SK-N-SH (cell line): ENCODE measurements around the gene DNAJC2. TPM values are rescaled to one million over a fixed set of nuclear protein-coding genes. Genes with fewer than 3 reads are reported as not detected.

Source experiments
- CTCF ChIA-PET: fragments of 300-600, 350-600 bp; formaldehyde crosslinking; extraction: SDS; loops from one replicate; lab custom pipeline; 2021; lab: Yijun Ruan, JAX
- POLR2A ChIA-PET: fragments of 350-600 bp; sonication (Branson Sonifier 250); formaldehyde crosslinking; extraction: SDS; loops from one replicate; lab custom pipeline; 2020; ENCODE audit warnings: antibody characterized with exemption, inconsistent platforms; lab: Yijun Ruan, JAX
- DNase-seq: peaks from one replicate; pipeline ENCODE4 v3.0.0; 2012
- H2AFZ ChIP-seq: fragments of 200-600 bp; sonication (generic); 2 replicates; pipeline ENCODE4 v1.8.1; 2016; ENCODE audit warnings: antibody characterized with exemption, mild to moderate bottlenecking, low read depth
- H3F3A ChIP-seq: fragments of 200-600 bp; sonication (generic); replicated peaks from 2 replicates; pipeline ENCODE3; 2016; ENCODE audit warnings: antibody characterized with exemption, mild to moderate bottlenecking; ENCODE audit not compliant: insufficient read depth
- H3K27ac ChIP-seq, 2 experiments: fragments of 200-500 bp in 1 of 2; fragments of 200-600 bp in 1 of 2; sonication (Bioruptor generic) in 1 of 2; sonication (generic), shearing (Covaris generic) in 1 of 2; 2 replicates each; pipeline versions ENCODE4 v1.5.1 to v1.6.1; 2014 to 2016; ENCODE audit warnings: low read depth in 2 of 2, inconsistent platforms in 1 of 2, low read length in 1 of 2, mild to moderate bottlenecking in 1 of 2, mixed read lengths in 1 of 2
- H3K27me3 ChIP-seq: fragments of 200-600 bp; sonication (generic), shearing (Covaris generic); 2 replicates; pipeline ENCODE4 v1.6.1; 2016; ENCODE audit warnings: mixed run types; ENCODE audit not compliant: insufficient read depth
- H3K36me3 ChIP-seq, 2 experiments: fragments of 200-500 bp in 1 of 2; fragments of 200-600 bp in 1 of 2; sonication (Bioruptor generic) in 1 of 2; sonication (generic) in 1 of 2; replicated peaks in 1 of 2; 2 replicates each; pipeline versions ENCODE3 to v1.5.1; 2014 to 2016; ENCODE audit warnings: low read length in 1 of 2, mild to moderate bottlenecking in 1 of 2; ENCODE audit not compliant: insufficient read depth in 2 of 2, control insufficient read depth in 1 of 2
- H3K4me1 ChIP-seq, 2 experiments: fragments of 200-500 bp in 1 of 2; fragments of 200-600 bp in 1 of 2; sonication (Bioruptor generic) in 1 of 2; sonication (generic), shearing (Covaris generic) in 1 of 2; 2 replicates each; pipeline versions ENCODE4 v1.5.1 to v1.6.1; 2014 to 2016; ENCODE audit warnings: low read depth in 1 of 2, low read length in 1 of 2, mixed run types in 1 of 2; ENCODE audit not compliant: insufficient read depth in 2 of 2, control insufficient read depth in 1 of 2
- H3K4me2 ChIP-seq: fragments of 200-600 bp; sonication (generic), shearing (Covaris generic); 2 replicates; pipeline ENCODE4 v1.6.1; 2017; ENCODE audit warnings: mixed run types
- H3K4me3 ChIP-seq, 2 experiments: fragments of 200-500 bp in 1 of 2; fragments of 200-600 bp in 1 of 2; sonication (Bioruptor generic) in 1 of 2; sonication (generic), shearing (Covaris generic) in 1 of 2; 2 replicates each; pipeline versions ENCODE4 v1.5.1 to v1.8.1; 2014 to 2016; ENCODE audit warnings: low read depth in 2 of 2, inconsistent platforms in 1 of 2, low read length in 1 of 2, mild to moderate bottlenecking in 1 of 2, mixed read lengths in 1 of 2, moderate library complexity in 1 of 2
- H3K79me2 ChIP-seq: fragments of 200-600 bp; sonication (generic); 2 replicates; pipeline ENCODE4 v1.8.1; 2017; ENCODE audit warnings: mild to moderate bottlenecking; ENCODE audit not compliant: insufficient read depth
- H3K9ac ChIP-seq: fragments of 200-600 bp; sonication (generic); 2 replicates; pipeline ENCODE4 v1.6.1; 2017; ENCODE audit warnings: mixed run types
- H3K9me2 ChIP-seq: fragments of 200-600 bp; sonication (generic); 2 replicates; pipeline ENCODE4 v1.6.1; 2017; ENCODE audit warnings: mixed run types
- H3K9me3 ChIP-seq: fragments of 200-600 bp; sonication (generic); 2 replicates; pipeline ENCODE4 v1.6.1; 2017; ENCODE audit warnings: mixed run types, mild to moderate bottlenecking, moderate library complexity
- H4K20me1 ChIP-seq: fragments of 200-600 bp; sonication (generic); 2 replicates; pipeline ENCODE4 v1.6.1; 2017; ENCODE audit warnings: mild to moderate bottlenecking, mixed run types; ENCODE audit not compliant: insufficient read depth
- ELF1 ChIP-seq: IDR thresholded peaks from 2 replicates; pipeline ENCODE4 v1.4.0; 2012
- EP300 ChIP-seq, 2 experiments: IDR thresholded peaks; 2 replicates each; pipeline versions ENCODE4 v1.4.0 to v1.6.1; 2012; ENCODE audit warnings: borderline replicate concordance in 1 of 2, low read depth in 1 of 2, low read length in 1 of 2
- FOXJ3 ChIP-seq: sonication (generic); formaldehyde crosslinking; IDR thresholded peaks from 2 replicates; pipeline ENCODE4 v1.5.1; 2020; ENCODE audit warnings: mild to moderate bottlenecking, missing genetic modification reagents
- GABPA ChIP-seq: IDR thresholded peaks from 2 replicates; pipeline ENCODE4 v1.4.0; 2012; ENCODE audit warnings: low read depth, mild to moderate bottlenecking
- IRF3 ChIP-seq: fragments of 150-350 bp; IDR thresholded peaks from 2 replicates; pipeline ENCODE4 v1.6.1; 2016; ENCODE audit warnings: mild to moderate bottlenecking, low read depth, low read length
- JUND ChIP-seq: IDR thresholded peaks from 2 replicates; pipeline ENCODE4 v1.4.0; 2012
- MXI1 ChIP-seq: IDR thresholded peaks from 2 replicates; pipeline ENCODE4 v1.6.1; 2012; ENCODE audit warnings: mild to moderate bottlenecking, low read depth, low read length, improper control_type of control experiment
- PBX3 ChIP-seq: IDR thresholded peaks from 2 replicates; pipeline ENCODE4; 2012
- REST ChIP-seq: IDR thresholded peaks from 2 replicates; pipeline ENCODE4 v1.6.1; 2012; ENCODE audit warnings: mild to moderate bottlenecking, low read depth, low read length, moderate library complexity
- RFX5 ChIP-seq: IDR thresholded peaks from 2 replicates; pipeline ENCODE4 v1.6.1; 2012; ENCODE audit warnings: mild to moderate bottlenecking, improper control_type of control experiment, low read length
- RXRA ChIP-seq: IDR thresholded peaks from 2 replicates; pipeline ENCODE4 v1.4.0; 2012; ENCODE audit warnings: low read depth, mild to moderate bottlenecking, borderline replicate concordance
- SIN3A ChIP-seq: IDR thresholded peaks from 2 replicates; pipeline ENCODE4 v1.6.1; 2012; ENCODE audit warnings: low read depth, mild to moderate bottlenecking, low read length, moderate library complexity, borderline replicate concordance
- SMC3 ChIP-seq: IDR thresholded peaks from 2 replicates; pipeline ENCODE4 v1.6.1; 2012; ENCODE audit warnings: low read depth, low read length, improper control_type of control experiment
- TAF1 ChIP-seq: IDR thresholded peaks from 2 replicates; pipeline ENCODE4 v1.6.1; 2012; ENCODE audit warnings: low read depth, mild to moderate bottlenecking, low read length, moderate library complexity, borderline replicate concordance
- USF1 ChIP-seq: IDR thresholded peaks from 2 replicates; pipeline ENCODE4 v1.4.0; 2012; ENCODE audit warnings: low read depth, borderline replicate concordance
- YY1 ChIP-seq: IDR thresholded peaks from 2 replicates; pipeline ENCODE4 v1.4.0; 2012; ENCODE audit warnings: low read depth, mild to moderate bottlenecking
- ZBTB33 ChIP-seq: IDR thresholded peaks from 2 replicates; pipeline ENCODE4 v1.4.0; 2012; ENCODE audit warnings: low read depth, borderline replicate concordance
- WGBS: methylation state at CpG from one replicate; pipeline ENCODE4 v1.1.6; 2017; ENCODE audit warnings: low lambda C conversion rate; 5-methylcytosine and 5-hydroxymethylcytosine counted together
- polyA plus RNA-seq, 3 experiments: library from polyadenylated mRNA; depleted of rRNA; stranded (reverse); fragments of >200 nt; gene quantifications; 2 replicates each; pipeline ENCODE4 v1.2.3, GENCODE V29; 2012

DNAJC2 gene
- polyA plus RNA-seq, 1 of the 3 experiments (the other 2 are of a cell fraction), result 18.9 TPM

- TF ChIP-seq GABPA, result peak; percentile 96
- TF ChIP-seq MXI1, result peak; percentile 61; the same call in 1 of the 2 replicates
- TF ChIP-seq SIN3A, result peak; percentile 87; the same call in 1 of the 2 replicates
Observed at GRCh38 chr7:103296901-103297836, 47.4 kb downstream of the DNAJC2 start, which contains the start of gene PMPCB (continued).

- H2AFZ ChIP-seq, result no peak overlapping the region
- H3K27ac ChIP-seq, result no peak overlapping the region
- peaks cover 12% of the 10 kb centered on the region for H3K79me2 ChIP-seq
- no peak for DNase-seq
- peaks cover 3% of the 10 kb centered on the region for H3F3A ChIP-seq
- peaks cover under 1 to 4% of the 10 kb centered on the region in 2 experiments for H3K36me3 ChIP-seq
- H3K9me2 ChIP-seq, result no peaks in the 10 kb centered on the region
- WGBS, result 96% methylated on average over 1 of the region's 1 CpG
- peaks cover 15% of the 10 kb centered on the region; the same call in 1 of the 2 replicates for H3K27me3 ChIP-seq
- H3K4me1 ChIP-seq, result peaks cover 4 to 7% of the 10 kb centered on the region in 2 experiments; a peak in 2 of 4 replicates
- TF ChIP-seq IRF3 (no peak), YY1 (no peak), ELF1 (no peak), PBX3 (no peak), JUND (no peak), EP300 (IDR thresholded peaks at IDR 0.05; ENCODE audit: borderline replicate concordance in 1 of 2, low read depth in 1 of 2, low read length in 1 of 2) (no peak), RFX5 (no peak), USF1 (no peak), ZBTB33 (no peak), FOXJ3 (CRISPR knock-in tag) (no peak), SMC3 (no peak), REST (no peak), TAF1 (no peak), RXRA (no peak)
- ChIA-PET CTCF (interaction anchor here (0.6 kb wide), 2 partner anchors 219 to 280 kb away, joined by 3 to 6 read pairs; partner anchors contain the start of genes ARMC10 and FBXL13), POLR2A (no interaction called here)
- no peaks in the 10 kb centered on the region for H4K20me1 ChIP-seq
- no peaks in the 10 kb centered on the region for H3K9me3 ChIP-seq
- no peak overlapping the region for H3K4me2 ChIP-seq
- H3K4me3 ChIP-seq, result no peak overlapping the region
- H3K9ac ChIP-seq, result no peak overlapping the region
Observed at GRCh38 chr7:103293526-103293925, 51.0 kb downstream of the DNAJC2 start.
